Heart left ventricle (tissue), 16 donors: Measurements from ENCODE around the gene TBL1X. TPM values are rescaled to one million over a fixed set of nuclear protein-coding genes. Genes with fewer than 3 reads are reported as not detected.

Experiments used
- ATAC-seq, 4 donors: fragments of 200-7000 bp; cut with Tn5 transposase; one replicate each; pipeline ENCODE4 v1.9.1; 2020 to 2022; ENCODE audit warnings: moderate library complexity in 4 of 4, mild to moderate bottlenecking in 3 of 4, moderate number of reproducible peaks in 1 of 4
- DNase-seq, 5 donors: peaks; one replicate each; pipeline ENCODE4 v3.0.0-alpha.2; 2020
- H3K27ac ChIP-seq, 12 donors: fragments of 200-600 bp; sonication (generic) in 4 of 12; one replicate each; pipeline versions ENCODE4 v1.5.0 to v1.8.0; 2016 to 2022; ENCODE audit warnings: mild to moderate bottlenecking in 2 of 12
- H3K27me3 ChIP-seq, 9 donors: fragments of 200-600 bp; sonication (generic) in 2 of 9; one replicate each; pipeline versions ENCODE4 v1.5.1 to v1.8.0; 2016 to 2022; ENCODE audit warnings: mild to moderate bottlenecking in 3 of 9
- H3K36me3 ChIP-seq, 9 donors: fragments of 200-600 bp; sonication (generic) in 2 of 9; one replicate each; pipeline versions ENCODE4 v1.5.0 to v1.8.0; 2018 to 2022; ENCODE audit warnings: mild to moderate bottlenecking in 2 of 9
- H3K4me1 ChIP-seq, 12 donors: fragments of 200-600 bp; sonication (generic) in 4 of 12; one replicate each; pipeline versions ENCODE4 v1.5.0 to v1.8.0; 2016 to 2022; ENCODE audit warnings: mild to moderate bottlenecking in 3 of 12
- H3K4me3 ChIP-seq, 12 donors: fragments of 200-600 bp; sonication (generic) in 4 of 12; one replicate each; pipeline versions ENCODE4 v1.5.0 to v1.8.0; 2017 to 2022; ENCODE audit warnings: mild to moderate bottlenecking in 9 of 12, moderate library complexity in 4 of 12
- H3K9me3 ChIP-seq, 12 donors: fragments of 200-600 bp; sonication (generic) in 4 of 12; one replicate each; pipeline versions ENCODE4 v1.5.0 to v1.8.0; 2016 to 2022; ENCODE audit warnings: mild to moderate bottlenecking in 1 of 12
- CTCF ChIP-seq, 12 donors: fragments of 200-600 bp; sonication (generic) in 4 of 12; IDR thresholded peaks; one replicate each; pipeline versions ENCODE4 v1.5.0 to v1.8.0; 2018 to 2022; ENCODE audit warnings: antibody characterized with exemption in 12 of 12, mild to moderate bottlenecking in 5 of 12
- POLR2A ChIP-seq, 2 donors: fragments of 450-650 bp; IDR thresholded peaks; one replicate each; pipeline ENCODE4 v1.6.1; 2017; ENCODE audit warnings: antibody characterized with exemption in 2 of 2, mild to moderate bottlenecking in 2 of 2, moderate library complexity in 2 of 2
- WGBS, 4 donors: extraction: QIAGEN DNeasy Blood & Tissue Kit in 2 of 4; methylation state at CpG; one replicate each; pipeline versions ENCODE4 v1.1.5 to v1.1.7; 2013 to 2018; 5-methylcytosine and 5-hydroxymethylcytosine counted together
- intact Hi-C, 10 donors: fragments of 100-400 bp; cut with DNase I; formaldehyde crosslinking; loops; one replicate each; pipeline versions ENCODE4 v1.11.1 to v1.14.2; 2022
- polyA plus RNA-seq, 2 donors: library from polyadenylated mRNA; stranded (reverse); fragments of 200-250 nt; gene quantifications; one replicate each; pipeline ENCODE4 v1.2.3, GENCODE V29; 2013
- total RNA-seq, 9 donors: library from RNA; depleted of rRNA in 2 of 9; stranded (reverse); fragments of >200 nt in 2 of 9; fragmentation: NEBNext Ultra II Directional in 3 of 9; extraction: Animal tissue kit (Norgen Biotek cat#: 25700) in 3 of 9; gene quantifications; one replicate each; pipeline versions ENCODE4 v1.1.0 to v1.2.4, GENCODE V29; 2016 to 2023
- donor health status: ischemic (EF 13 %, LVEDD 7.1; RV severe dilation, severe dysfunction).
- donor health status: healthy with polysubstance abuse.
- donor health status: DM: no; HTN: yes; CAD: no.
- donor health status: DM: no; HTN: no; CAD: no.
- donor health status: ischemic (EF 25% LVEDD 6.9; RV normal size, moderate dysfunction).
- donor health status: ischemic (EF 25% LVEDD 5.7; RV mildly dilated, moderate dysfunction).
- donor health status: healthy.
- donor health status: DM: yes; HTN: yes; CAD: no.
- donor health status: ischemic (EF 35%, LVEDD 5.7; RV mildly dilated, moderate dysfunction).
- donor health status: nonischemic (EF 11% LVEDD 7.7; RV severe dilation, severe dysfunction).
- donor health status: DM: yes; HTN: yes; CAD: no.
- donor health status: PGD.
- donor health status: ischemic (EF 29% LVEDD 5.4; RV normal size, mild dysfunction).
- donor health status: nonischemic (EF 23%, LVEDD 6.1; RV moderate dilation, normal function).

TBL1X gene
- total and polyA plus RNA-seq, 11 donors = 2.4 to 30.7 (median 9.7) TPM

DNA sequence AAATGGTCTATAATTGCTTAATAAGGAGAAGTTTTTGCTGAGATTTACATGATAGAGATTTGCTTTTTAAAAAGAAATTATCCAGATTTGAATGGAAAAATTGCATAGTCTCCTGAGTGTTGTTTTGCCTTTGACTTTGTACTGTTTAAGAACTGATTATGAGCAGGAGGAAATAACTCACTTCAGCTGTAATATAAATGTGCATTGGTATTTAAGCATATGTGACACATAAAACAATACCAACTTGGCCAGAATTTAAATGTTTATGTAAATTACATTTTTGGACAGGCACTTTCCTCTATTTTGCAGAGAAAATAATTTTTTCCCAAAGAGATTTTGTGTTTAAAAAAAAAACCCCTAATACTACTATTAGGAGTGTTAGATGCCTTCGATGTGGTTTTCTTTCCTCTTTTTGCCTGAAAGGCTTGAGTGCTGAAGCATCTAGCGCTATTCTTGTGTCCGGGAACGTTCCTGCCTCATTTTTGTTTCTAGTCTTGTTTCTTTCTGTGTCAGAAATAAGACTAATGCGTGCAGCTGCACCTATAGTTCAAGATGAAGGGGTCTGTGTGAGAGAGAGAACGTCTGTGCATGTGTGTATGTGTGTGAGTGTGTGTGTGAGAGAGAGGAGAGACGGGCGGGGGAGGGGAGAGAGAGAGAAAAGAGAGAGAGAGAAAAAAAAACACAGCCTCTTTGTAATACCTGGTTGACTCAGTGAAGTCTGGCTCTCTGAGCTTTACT lies 60.8 kb downstream of the TBL1X start:
- TF ChIP-seq CTCF (IDR thresholded peaks at IDR 0.05) = no peak
- no peak for TF ChIP-seq POLR2A (IDR thresholded peaks at IDR 0.05)
- no peaks in the 10 kb centered on the region for H3K9me3 ChIP-seq
- H3K27me3 ChIP-seq = peaks cover 0 to 16% (median 0%) of the 10 kb centered on the region in 9 donors
- DNase-seq (no peak), ATAC-seq (no peak)
- H3K4me3 ChIP-seq = no peak overlapping the region
- intact Hi-C loops = loop anchor here in 2 of 10 donors (5.0 to 10.0 kb wide), 2 partner anchors 51 to 58 kb away; partner anchors contain the start of gene TBL1X (in 1 of the 2)
- H3K4me1 ChIP-seq = peaks cover 0 to 11% (median 2%) of the 10 kb centered on the region in 12 donors
- no peak overlapping the region for H3K27ac ChIP-seq
- no peaks in the 10 kb centered on the region for H3K36me3 ChIP-seq
- 52 to 69% (median 58%) methylated on average over 8 of the region's 8 CpGs for WGBS, 4 donors

- ATAC-seq (no peak), DNase-seq (no peak)
- peaks cover 0 to 12% (median 2%) of the 10 kb centered on the region in 12 donors for H3K4me1 ChIP-seq
- intact Hi-C loops = loop anchor here in 2 of 10 donors (5.0 to 10.0 kb wide), 2 partner anchors 52 to 60 kb away; partner anchors contain the start of gene TBL1X (in 1 of the 2)
- no peak overlapping the region for H3K4me3 ChIP-seq
- H3K9me3 ChIP-seq = no peaks in the 10 kb centered on the region
- H3K27me3 ChIP-seq = peaks cover 0 to 16% (median 0%) of the 10 kb centered on the region in 9 donors
- TF ChIP-seq CTCF (IDR thresholded peaks at IDR 0.05) (no peak), POLR2A (IDR thresholded peaks at IDR 0.05) (no peak)
- WGBS, 4 donors = 69 to 80% (median 75%) methylated on average over 14 of the region's 14 CpGs
- no peak overlapping the region for H3K27ac ChIP-seq
- no peaks in the 10 kb centered on the region for H3K36me3 ChIP-seq
Measured at GRCh38 chrX:9526965-9527364, 62.1 kb downstream of the TBL1X start.

DNA sequence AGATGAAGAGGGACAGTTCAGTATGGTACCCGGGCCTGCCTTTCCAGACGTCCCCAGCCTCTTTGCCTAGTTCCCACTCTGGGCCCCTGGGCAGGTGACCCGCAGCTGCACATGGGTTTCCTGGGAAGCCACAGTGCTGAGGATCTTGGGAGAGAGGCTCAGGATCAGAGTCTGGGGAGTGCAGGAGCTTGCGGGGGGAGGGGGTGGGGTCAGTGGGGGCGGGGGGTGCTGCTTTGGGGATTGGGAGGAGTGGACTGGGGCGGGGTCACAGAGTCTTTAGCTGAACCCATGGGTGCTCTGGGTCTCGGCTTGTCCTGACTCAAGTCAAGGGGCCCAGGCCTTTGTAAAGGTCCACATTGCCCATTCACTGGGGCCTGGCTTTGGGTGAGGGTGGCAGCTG lies 63.6 kb downstream of the TBL1X start:
- WGBS, 4 donors = 64 to 94% (median 78%) methylated on average over 7 of the region's 7 CpGs

More for the DNA sequence above, 63.6 kb downstream of the TBL1X start:
- ATAC-seq = no peak
- H3K9me3 ChIP-seq = no peaks in the 10 kb centered on the region
- H3K27ac ChIP-seq = no peak overlapping the region
- H3K27me3 ChIP-seq = peaks cover 0 to 16% (median 0%) of the 10 kb centered on the region in 9 donors
- intact Hi-C loops = loop anchor here in 2 of 10 donors (5.0 to 10.0 kb wide), 2 partner anchors 54 to 61 kb away; partner anchors contain the start of gene TBL1X (in 1 of the 2)
- no peaks in the 10 kb centered on the region for H3K36me3 ChIP-seq
- no peak for TF ChIP-seq CTCF (IDR thresholded peaks at IDR 0.05)
- TF ChIP-seq POLR2A (IDR thresholded peaks at IDR 0.05) = no peak
- H3K4me1 ChIP-seq = peaks cover 0 to 15% (median 4%) of the 10 kb centered on the region in 12 donors
- H3K4me3 ChIP-seq = no peak overlapping the region
- DNase-seq = no peak
